HG03439 (cell line): Measurements from ENCODE around the gene AVPR2.
A peak's percentile ranks its signal among the peaks of the same experiment; 100 is the strongest.

Experiments used
- ATAC-seq: cut with Tn5 transposase; IDR thresholded peaks from one replicate; pipeline ENCODE4 v1.9.1; 2021; ENCODE audit warnings: mild to moderate bottlenecking, moderate library complexity; ENCODE audit not compliant: unreplicated experiment

The AVPR2 gene

GRCh38 chrX:153910446-153910845, 6.0 kb downstream of the AVPR2 start:
- ATAC-seq: no peak

- no peak for ATAC-seq
These were observed 7.3 kb downstream of the AVPR2 start for GRCh38 chrX:153911798-153912197.

GRCh38 chrX:153913211-153913610, 8.7 kb downstream of the AVPR2 start:
- ATAC-seq: no peak

GRCh38 chrX:153913701-153914100, 9.2 kb downstream of the AVPR2 start:
- no peak for ATAC-seq

GRCh38 chrX:153917869-153918268, 13.4 kb downstream of the AVPR2 start:
- ATAC-seq: no peak

GRCh38 chrX:153919281-153919680, 14.8 kb downstream of the AVPR2 start:
- ATAC-seq: no peak

GRCh38 chrX:153920546-153920945, 16.1 kb downstream of the AVPR2 start:
- no peak for ATAC-seq

- ATAC-seq: no peak
These were observed 16.6 kb downstream of the AVPR2 start for GRCh38 chrX:153921070-153921469.

- no peak for ATAC-seq
These were observed 17.3 kb downstream of the AVPR2 start for GRCh38 chrX:153921511-153922446.

- ATAC-seq: no peak
These were observed 18.7 kb downstream of the AVPR2 start for GRCh38 chrX:153922932-153923857.

- ATAC-seq: no peak
These were observed 19.8 kb downstream of the AVPR2 start for GRCh38 chrX:153924149-153924861.

GRCh38 chrX:153925387-153925738, 20.9 kb downstream of the AVPR2 start:
- ATAC-seq: no peak

GRCh38 chrX:153925739-153926551, 21.5 kb downstream of the AVPR2 start, which contains the start of gene ARHGAP4:
Gene ARHGAP4, minus strand, starts transcription at chrX:153926264. Its CDS starts 62 bp downstream, at chrX:153926202.
- no peak for ATAC-seq

- ATAC-seq: no peak
These were observed 22.0 kb downstream of the AVPR2 start for GRCh38 chrX:153926552-153926857.

GRCh38 chrX:153926858-153927671, 22.6 kb downstream of the AVPR2 start:
- ATAC-seq: peak; percentile 36

GRCh38 chrX:153927672-153927921, 23.1 kb downstream of the AVPR2 start:
- no peak for ATAC-seq

- peak; percentile 69 for ATAC-seq
These were observed 23.7 kb downstream of the AVPR2 start for GRCh38 chrX:153927922-153928760.

GRCh38 chrX:153928846-153929245, 24.4 kb downstream of the AVPR2 start:
- no peak for ATAC-seq

- ATAC-seq: no peak
These were observed 25.1 kb downstream of the AVPR2 start for GRCh38 chrX:153929576-153929975.
